ENCODE measurements around the gene STX8.
A peak's percentile ranks its signal among the peaks of the same experiment; 100 is the strongest.

Gene STX8

DNA sequence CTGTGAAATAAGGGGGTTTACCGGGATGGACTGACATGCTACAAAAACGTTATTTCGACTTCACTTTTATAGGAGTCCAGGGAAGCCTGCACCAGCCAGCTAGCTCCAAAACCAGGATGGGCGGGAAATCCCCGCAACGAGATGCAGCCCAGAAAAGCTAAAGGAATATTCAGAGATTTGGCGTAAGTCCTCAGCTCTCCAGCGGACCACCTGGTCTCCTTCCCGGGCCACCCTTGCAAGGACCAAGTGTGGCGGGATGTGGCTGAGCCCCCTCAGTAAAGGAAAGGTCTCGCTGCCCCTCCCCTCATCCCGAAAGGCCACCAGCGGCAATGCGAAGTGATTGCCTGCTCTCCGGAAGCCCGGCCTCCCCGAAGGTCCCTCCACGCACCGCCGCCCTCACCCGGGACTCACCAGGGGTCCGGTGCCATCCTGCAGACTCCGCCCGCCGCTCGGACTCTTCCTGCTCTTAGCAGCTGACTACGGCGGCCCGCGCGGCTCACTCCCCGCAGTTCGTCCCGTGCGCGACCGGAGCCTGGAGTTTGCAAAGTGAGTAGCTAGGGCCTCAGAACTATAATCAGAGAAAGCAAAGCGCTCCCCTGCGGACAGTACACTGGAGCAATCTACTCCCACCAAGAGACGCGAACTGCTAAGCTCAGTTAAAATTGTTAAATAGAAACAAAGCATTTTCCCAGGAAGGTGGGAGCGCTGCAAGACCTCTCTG is at the start of gene STX8 (continued):
- TF ChIP-seq, protein P1, sequence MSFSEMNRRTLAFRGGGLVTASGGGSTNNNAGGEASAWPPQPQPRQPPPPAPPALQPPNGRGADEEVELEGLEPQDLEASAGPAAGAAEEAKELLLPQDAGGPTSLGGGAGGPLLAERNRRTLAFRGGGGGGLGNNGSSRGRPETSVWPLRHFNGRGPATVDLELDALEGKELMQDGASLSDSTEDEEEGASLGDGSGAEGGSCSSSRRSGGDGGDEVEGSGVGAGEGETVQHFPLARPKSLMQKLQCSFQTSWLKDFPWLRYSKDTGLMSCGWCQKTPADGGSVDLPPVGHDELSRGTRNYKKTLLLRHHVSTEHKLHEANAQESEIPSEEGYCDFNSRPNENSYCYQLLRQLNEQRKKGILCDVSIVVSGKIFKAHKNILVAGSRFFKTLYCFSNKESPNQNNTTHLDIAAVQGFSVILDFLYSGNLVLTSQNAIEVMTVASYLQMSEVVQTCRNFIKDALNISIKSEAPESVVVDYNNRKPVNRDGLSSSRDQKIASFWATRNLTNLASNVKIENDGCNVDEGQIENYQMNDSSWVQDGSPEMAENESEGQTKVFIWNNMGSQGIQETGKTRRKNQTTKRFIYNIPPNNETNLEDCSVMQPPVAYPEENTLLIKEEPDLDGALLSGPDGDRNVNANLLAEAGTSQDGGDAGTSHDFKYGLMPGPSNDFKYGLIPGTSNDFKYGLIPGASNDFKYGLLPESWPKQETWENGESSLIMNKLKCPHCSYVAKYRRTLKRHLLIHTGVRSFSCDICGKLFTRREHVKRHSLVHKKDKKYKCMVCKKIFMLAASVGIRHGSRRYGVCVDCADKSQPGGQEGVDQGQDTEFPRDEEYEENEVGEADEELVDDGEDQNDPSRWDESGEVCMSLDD (tag by site-specific recombination; IDR thresholded peaks at IDR 0.05) = peak; percentile 20; the same call in 1 of the 2 replicates
- TF ChIP-seq ZNF623 (tag by site-specific recombination; IDR thresholded peaks at IDR 0.05) (0 out of 2 replicates have a peak, but pooled peaks have one; percentile 4), KLF9 (tag by site-specific recombination; IDR thresholded peaks at IDR 0.05; ENCODE audit: low read depth) (0 out of 2 replicates have a peak, but pooled peaks have one; percentile 21), ZNF146 (tag by site-specific recombination; IDR thresholded peaks at IDR 0.05) (no peak), ZFHX2 (tag by site-specific recombination; conservative IDR thresholded peaks at IDR 0.05) (peak; percentile 34), ZNF610 (tag by site-specific recombination; IDR thresholded peaks at IDR 0.05; ENCODE audit: borderline replicate concordance) (0 out of 2 replicates have a peak, but pooled peaks have one; percentile 67), ZNF843 (tag by site-specific recombination; IDR thresholded peaks at IDR 0.05) (no peak), ZSCAN30 (tag by site-specific recombination; IDR thresholded peaks at IDR 0.05) (peak; percentile 96), ZNF660 (tag by site-specific recombination; IDR thresholded peaks at IDR 0.05) (peak; percentile 86), ZNF488 (tag by site-specific recombination; IDR thresholded peaks at IDR 0.05) (no peak), IKZF3 (tag by site-specific recombination; IDR thresholded peaks at IDR 0.05) (peak; percentile 91), ZXDB (tag by site-specific recombination; IDR thresholded peaks at IDR 0.05) (peak; percentile 76), ZNF529 (tag by site-specific recombination; IDR thresholded peaks at IDR 0.05; ENCODE audit: insufficient replicate concordance) (no peak), GLIS2 (tag by site-specific recombination; IDR thresholded peaks at IDR 0.05) (peak; percentile 96), ZBTB20 (tag by site-specific recombination; IDR thresholded peaks at IDR 0.05) (peak; percentile 61; the same call in 1 of the 2 replicates), ZNF629 (tag by site-specific recombination; IDR thresholded peaks at IDR 0.05) (peak; percentile 74), SP3 (tag by site-specific recombination; IDR thresholded peaks at IDR 0.05) (peak; percentile 73), BCL11B (tag by site-specific recombination; IDR thresholded peaks at IDR 0.05; ENCODE audit: low read depth) (0 out of 2 replicates have a peak, but pooled peaks have one; percentile 33), ZNF394 (tag by site-specific recombination; IDR thresholded peaks at IDR 0.05; ENCODE audit: borderline replicate concordance) (peak; percentile 77; the same call in 1 of the 2 replicates), KLF16 (tag by site-specific recombination; IDR thresholded peaks at IDR 0.05) (0 out of 2 replicates have a peak, but pooled peaks have one; percentile 21), YY1 (tag by site-specific recombination; IDR thresholded peaks at IDR 0.05) (peak; percentile 66), ZBTB8A (tag by site-specific recombination; IDR thresholded peaks at IDR 0.05) (peak; percentile 31; the same call in 1 of the 2 replicates), ZIC2 (tag by site-specific recombination; IDR thresholded peaks at IDR 0.05) (peak; percentile 81), ZNF423 (tag by site-specific recombination; IDR thresholded peaks at IDR 0.05) (peak; percentile 99)
- TF ChIP-seq, protein P2, sequence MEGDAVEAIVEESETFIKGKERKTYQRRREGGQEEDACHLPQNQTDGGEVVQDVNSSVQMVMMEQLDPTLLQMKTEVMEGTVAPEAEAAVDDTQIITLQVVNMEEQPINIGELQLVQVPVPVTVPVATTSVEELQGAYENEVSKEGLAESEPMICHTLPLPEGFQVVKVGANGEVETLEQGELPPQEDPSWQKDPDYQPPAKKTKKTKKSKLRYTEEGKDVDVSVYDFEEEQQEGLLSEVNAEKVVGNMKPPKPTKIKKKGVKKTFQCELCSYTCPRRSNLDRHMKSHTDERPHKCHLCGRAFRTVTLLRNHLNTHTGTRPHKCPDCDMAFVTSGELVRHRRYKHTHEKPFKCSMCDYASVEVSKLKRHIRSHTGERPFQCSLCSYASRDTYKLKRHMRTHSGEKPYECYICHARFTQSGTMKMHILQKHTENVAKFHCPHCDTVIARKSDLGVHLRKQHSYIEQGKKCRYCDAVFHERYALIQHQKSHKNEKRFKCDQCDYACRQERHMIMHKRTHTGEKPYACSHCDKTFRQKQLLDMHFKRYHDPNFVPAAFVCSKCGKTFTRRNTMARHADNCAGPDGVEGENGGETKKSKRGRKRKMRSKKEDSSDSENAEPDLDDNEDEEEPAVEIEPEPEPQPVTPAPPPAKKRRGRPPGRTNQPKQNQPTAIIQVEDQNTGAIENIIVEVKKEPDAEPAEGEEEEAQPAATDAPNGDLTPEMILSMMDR (tag by site-specific recombination; IDR thresholded peaks at IDR 0.05) = peak; percentile 47; the same call in 1 of the 2 replicates
- TF ChIP-seq, protein P3, sequence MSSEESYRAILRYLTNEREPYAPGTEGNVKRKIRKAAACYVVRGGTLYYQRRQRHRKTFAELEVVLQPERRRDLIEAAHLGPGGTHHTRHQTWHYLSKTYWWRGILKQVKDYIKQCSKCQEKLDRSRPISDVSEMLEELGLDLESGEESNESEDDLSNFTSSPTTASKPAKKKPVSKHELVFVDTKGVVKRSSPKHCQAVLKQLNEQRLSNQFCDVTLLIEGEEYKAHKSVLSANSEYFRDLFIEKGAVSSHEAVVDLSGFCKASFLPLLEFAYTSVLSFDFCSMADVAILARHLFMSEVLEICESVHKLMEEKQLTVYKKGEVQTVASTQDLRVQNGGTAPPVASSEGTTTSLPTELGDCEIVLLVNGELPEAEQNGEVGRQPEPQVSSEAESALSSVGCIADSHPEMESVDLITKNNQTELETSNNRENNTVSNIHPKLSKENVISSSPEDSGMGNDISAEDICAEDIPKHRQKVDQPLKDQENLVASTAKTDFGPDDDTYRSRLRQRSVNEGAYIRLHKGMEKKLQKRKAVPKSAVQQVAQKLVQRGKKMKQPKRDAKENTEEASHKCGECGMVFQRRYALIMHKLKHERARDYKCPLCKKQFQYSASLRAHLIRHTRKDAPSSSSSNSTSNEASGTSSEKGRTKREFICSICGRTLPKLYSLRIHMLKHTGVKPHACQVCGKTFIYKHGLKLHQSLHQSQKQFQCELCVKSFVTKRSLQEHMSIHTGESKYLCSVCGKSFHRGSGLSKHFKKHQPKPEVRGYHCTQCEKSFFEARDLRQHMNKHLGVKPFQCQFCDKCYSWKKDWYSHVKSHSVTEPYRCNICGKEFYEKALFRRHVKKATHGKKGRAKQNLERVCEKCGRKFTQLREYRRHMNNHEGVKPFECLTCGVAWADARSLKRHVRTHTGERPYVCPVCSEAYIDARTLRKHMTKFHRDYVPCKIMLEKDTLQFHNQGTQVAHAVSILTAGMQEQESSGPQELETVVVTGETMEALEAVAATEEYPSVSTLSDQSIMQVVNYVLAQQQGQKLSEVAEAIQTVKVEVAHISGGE (tag by site-specific recombination; conservative IDR thresholded peaks at IDR 0.05; ENCODE audit: low read depth) = peak; percentile 73
- TF ChIP-seq, protein P4, sequence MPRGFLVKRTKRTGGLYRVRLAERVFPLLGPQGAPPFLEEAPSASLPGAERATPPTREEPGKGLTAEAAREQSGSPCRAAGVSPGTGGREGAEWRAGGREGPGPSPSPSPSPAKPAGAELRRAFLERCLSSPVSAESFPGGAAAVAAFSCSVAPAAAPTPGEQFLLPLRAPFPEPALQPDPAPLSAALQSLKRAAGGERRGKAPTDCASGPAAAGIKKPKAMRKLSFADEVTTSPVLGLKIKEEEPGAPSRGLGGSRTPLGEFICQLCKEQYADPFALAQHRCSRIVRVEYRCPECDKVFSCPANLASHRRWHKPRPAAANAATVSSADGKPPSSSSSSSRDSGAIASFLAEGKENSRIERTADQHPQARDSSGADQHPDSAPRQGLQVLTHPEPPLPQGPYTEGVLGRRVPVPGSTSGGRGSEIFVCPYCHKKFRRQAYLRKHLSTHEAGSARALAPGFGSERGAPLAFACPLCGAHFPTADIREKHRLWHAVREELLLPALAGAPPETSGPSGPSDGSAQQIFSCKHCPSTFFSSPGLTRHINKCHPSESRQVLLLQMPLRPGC (tag by site-specific recombination; IDR thresholded peaks at IDR 0.05) = peak; percentile 52; the same call in 1 of the 2 replicates

Data from HEK293 (cell line).